ENCODE data around the gene IKBIP.
"Not testable (repeated sequence)": the region's sequence is repeated elsewhere in the genome, so short reads cannot be mapped to it uniquely, and the experiment has no call there.

Gene IKBIP

GRCh38 chr12:98637068-98637467, 7.5 kb downstream of the IKBIP start:
- DNase-seq: no peak

DNA sequence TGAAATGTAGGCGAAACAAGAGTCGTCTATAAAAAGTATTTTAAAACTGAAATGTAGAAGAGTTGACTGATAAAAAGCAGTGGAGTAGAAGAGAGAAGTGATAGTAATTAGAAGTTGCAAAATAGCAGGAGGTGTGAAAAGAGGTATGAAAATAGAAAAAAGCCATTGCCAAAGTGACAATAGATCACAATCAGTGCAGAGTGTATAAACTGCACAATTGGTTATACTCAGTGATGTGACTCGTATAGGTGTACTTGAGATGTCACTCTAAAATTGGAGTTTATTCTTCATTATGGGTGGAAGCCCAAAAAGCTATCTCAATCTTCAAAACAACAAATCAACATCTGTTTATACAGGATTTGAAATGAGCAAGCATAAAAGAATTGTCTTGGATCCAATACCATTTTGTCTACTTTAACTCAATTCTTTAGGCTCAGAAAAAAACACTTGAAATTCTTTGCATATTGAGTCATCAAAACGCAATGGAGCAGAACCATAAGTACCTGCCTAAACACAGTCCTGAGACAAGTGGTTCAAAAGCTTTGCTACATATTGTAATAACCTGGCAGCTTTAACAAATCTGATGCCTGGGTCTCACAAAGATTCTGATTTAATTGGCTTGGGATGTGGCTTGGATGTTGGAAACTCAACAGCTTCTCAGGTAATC, 8.8 kb downstream of the IKBIP start:
- no peak for DNase-seq

GRCh38 chr12:98618952-98619351, 25.6 kb downstream of the IKBIP start:
- no peak for DNase-seq

DNA sequence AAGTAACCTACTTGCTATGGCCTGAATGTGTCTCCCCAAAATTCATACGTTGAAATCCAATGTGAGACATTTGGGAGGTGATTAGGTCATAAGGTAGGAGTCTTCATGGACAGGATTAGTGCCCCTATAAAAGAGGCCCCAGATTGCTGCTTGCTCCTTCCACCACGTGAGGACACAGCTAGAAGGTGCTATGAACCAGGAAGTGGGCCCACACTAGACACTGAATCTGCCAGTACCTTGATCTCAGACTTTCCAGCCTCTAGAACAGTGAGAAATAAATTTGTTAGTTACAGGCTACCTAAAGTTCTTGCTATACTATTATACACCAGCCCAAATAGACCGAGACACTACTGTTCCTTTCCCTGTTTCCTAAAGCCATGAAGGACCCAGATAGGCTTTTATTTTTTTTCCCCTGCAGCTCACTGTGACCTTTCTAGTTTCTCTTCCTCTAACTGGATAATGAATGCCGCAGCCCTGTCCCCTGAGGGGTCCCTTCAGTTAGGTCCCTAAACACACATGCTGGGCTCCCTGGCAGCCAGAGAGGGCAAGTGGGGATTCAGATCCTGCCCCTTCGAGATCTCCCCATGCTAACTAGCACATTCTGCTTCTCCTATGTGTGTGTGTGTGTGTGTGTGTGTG, 31.8 kb downstream of the IKBIP start:
- no peak for DNase-seq

- no peak for DNase-seq
Observed at GRCh38 chr12:98610596-98610995, 34.0 kb downstream of the IKBIP start.

DNA sequence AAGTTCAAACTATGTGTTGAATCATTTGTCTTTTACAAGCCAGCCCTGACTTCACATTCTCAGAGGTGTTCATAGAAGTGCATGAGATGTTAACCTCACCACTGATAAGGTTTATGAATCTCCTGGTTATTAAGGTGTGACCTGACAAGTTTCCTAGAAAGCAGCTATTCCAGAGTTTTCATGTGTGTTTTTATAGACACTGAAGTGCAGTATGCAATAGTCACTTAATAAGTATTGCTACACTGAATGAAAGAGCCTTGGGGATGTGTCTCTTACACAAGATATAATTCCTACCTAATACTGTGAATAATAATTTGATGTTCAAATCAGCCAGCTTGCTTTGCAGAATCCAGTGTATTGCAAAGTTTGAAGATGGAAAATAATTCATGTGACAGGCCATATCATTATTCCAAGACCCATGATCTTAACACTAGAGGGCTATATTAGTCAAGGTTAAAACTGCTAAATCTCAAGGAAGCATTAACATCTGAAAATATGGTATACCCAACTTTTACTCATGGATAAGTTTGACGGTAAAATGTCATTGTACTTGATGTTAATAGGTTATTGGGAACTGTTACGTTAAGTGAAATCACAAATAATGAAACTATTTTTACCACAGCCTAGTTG, 38.1 kb downstream of the IKBIP start:
- DNase-seq: no peak

DNA sequence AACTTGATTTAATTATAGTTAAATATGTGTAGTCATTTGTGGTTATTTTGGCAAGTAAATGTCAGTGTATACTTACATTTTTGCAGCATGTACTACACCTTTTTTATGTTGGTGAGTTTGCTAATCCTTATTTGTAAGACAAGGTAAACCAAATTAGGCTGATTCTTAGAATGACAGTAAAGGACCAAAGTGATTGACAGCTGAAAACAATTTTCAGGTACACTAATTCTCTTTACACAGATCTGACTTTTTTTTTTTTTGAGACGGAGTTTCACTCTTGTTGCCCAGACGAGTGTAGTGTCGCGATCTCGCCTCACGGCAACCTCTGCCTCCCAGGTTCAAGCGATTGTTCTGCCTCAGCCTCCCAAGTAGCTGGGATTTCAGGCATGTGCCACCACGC, 42.7 kb downstream of the IKBIP start:
- no peak for DNase-seq

DNA sequence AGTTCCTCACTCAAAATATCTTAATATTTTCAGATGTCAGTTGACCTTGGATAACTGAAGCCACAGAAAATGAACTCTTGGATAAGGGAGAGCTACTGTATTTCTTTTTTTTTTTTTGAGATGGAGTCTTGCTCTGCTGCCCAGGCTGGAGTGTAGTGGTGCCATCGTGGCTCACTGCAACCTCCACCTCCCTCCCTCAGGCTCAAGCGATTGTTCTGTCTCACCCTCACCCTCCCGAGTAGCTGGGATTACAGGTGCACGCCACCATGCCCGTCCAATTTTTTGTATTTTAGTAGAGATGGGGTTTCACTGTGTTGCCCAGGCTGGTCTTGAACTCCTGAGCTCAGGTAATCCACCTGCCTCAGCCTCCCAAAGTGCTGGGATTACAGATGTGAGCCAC, 47.3 kb downstream of the IKBIP start:
- not testable (repeated sequence) for DNase-seq

DNA sequence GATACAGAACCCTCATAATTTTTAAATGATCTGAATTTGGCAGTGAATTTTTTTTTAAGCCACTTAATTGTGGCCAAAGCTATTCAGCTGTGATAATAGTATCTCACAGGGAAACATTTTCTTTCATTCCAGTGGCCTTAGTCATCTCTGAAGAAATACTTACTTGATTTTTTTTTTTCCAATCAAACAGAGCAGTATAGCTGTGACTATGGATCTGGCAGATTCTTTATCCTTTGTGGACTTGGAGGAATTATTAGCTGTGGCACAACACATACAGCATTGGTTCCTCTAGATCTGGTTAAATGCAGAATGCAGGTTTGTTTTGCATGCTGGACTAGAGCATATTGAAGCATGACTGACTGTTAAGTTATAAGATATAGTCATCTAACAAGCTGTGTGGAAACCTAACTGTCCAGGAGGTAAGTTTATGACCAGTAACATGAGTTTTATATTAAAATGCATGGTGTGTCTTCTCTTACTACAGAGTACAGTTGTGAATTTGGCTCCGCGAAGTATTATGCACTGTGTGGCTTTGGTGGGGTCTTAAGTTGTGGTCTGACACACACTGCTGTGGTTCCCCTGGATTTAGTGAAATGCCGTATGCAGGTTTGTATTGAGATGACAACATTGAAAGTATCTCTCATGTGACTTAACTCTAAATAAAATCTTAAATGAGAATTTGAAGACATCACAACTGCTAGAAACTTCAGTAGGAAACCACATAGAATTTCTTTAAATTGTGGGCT, 49.2 kb downstream of the IKBIP start:
- DNase-seq: peak; percentile 41

GRCh38 chr12:98594050-98594835, 50.3 kb downstream of the IKBIP start:
- DNase-seq: peak; percentile 21

- DNase-seq: peak; percentile 97
Observed at GRCh38 chr12:98593351-98594049, 51.1 kb downstream of the IKBIP start, which contains the start of gene SLC25A3. TSS of gene SLC25A3 (plus strand) at chr12:98593686. CDS start at chr12:98593979, 293 bp downstream.

DNA sequence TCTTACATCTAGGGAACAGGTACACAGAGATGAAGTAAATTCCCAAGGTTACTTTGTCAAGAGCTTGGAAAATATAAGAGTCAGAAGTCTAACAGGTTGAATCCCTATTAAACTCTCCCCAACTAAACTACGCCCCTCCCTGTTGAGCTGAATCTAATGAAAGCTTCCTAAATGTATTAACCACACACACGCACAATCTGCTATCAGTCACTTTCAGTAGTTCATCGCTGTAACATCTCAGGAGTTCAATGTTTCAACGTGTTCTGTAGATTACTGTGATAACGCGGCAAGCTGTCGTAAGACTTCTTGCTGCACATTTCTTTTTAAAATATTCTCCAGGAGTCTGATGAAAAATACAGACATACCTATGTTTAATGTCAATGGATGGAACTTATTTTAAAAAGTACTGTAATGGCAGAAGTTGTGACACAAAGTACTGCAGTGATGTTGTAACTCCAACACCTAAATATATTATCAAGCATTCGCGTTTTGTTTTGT, 51.7 kb downstream of the IKBIP start:
- DNase-seq: peak; percentile 51

- DNase-seq: no peak
Observed at GRCh38 chr12:98591209-98591608, 53.4 kb downstream of the IKBIP start.

- DNase-seq: no peak
Observed at GRCh38 chr12:98587084-98587483, 57.5 kb downstream of the IKBIP start.

- no peak for DNase-seq
Observed at GRCh38 chr12:98582093-98582492, 62.5 kb downstream of the IKBIP start.

DNA sequence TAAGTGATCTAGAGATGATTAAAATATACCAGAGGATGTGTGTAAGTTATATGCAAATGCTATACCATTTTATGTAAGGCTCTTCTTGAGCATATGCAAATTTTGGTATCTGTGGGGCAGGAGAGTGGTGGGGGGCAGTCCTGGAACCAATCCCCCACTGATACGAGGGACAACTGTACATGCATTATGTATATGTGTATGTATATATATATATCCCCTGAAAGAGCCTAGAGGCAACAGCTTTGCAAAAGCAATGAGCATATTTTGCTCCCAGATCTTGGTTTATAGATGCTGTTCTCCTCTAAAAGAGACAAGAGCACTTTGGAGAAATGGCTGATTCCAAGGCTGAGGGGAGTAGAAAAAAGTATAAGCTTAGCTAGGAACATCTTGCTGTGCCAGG, 63.5 kb downstream of the IKBIP start:
- no peak for DNase-seq

GRCh38 chr12:98580695-98581094, 63.9 kb downstream of the IKBIP start:
- DNase-seq: no peak

DNA sequence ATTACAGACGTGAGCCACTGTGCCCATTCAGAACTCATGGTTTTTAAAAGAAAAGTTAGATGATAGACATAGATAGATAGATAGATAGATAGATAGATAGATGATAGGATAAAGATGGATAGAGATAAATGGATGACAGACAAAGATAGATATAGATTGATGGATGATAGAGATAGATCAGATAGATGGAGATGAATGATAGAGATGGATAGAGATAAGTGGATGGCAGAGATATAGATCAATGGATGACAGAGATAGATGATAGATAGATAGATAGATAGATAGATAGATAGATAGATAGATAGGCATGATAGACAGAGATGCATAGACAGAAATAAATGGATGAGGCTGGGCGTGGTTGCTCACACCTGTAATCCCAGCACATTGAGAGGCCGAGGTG, 64.8 kb downstream of the IKBIP start:
- no peak for DNase-seq

GRCh38 chr12:98579347-98579746, 65.2 kb downstream of the IKBIP start:
- no peak for DNase-seq

- no peak for DNase-seq
Observed at GRCh38 chr12:98578821-98579220, 65.8 kb downstream of the IKBIP start.

GRCh38 chr12:98578392-98578791, 66.2 kb downstream of the IKBIP start:
- no peak for DNase-seq

DNA sequence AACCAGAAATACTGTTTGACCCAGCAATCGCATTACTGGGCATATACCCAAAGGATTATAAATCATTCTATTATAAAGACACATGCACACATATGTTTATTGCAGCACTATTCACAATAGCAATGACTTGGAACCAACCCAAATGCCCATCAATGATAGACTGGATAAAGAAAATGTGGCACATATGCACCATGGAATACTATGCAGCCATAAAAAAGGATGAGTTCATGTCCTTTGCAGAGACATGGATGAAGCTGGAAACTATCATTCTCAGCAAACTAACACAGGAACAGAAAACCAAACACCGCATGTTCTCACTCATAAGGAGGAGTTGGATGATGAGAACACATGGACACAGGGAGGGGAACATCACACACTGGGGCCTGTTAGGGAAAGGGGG, 67.8 kb downstream of the IKBIP start:
- DNase-seq: not testable (repeated sequence)
